KMS-11 (cell line): ENCODE data around the gene SMIM41.

Experiments
- H2AFZ ChIP-seq: fragments of 200-600 bp; sonication (generic); 2 replicates; pipeline ENCODE4 v1.6.1; 2016; ENCODE audit warnings: antibody characterized with exemption, mixed run types, low read depth
- H3K27ac ChIP-seq: fragments of 200-600 bp; sonication (generic); 2 replicates; pipeline ENCODE4 v1.6.1; 2016; ENCODE audit warnings: mild to moderate bottlenecking, mixed run types
- H3K27me3 ChIP-seq: fragments of 200-600 bp; sonication (generic); 2 replicates; pipeline ENCODE4 v1.6.1; 2017; ENCODE audit warnings: mild to moderate bottlenecking, low read depth, mixed run types, moderate library complexity; ENCODE audit not compliant: insufficient read depth
- H3K36me3 ChIP-seq: fragments of 200-600 bp; sonication (generic); 2 replicates; pipeline ENCODE4 v1.6.1; 2017; ENCODE audit warnings: mild to moderate bottlenecking, mixed run types; ENCODE audit not compliant: insufficient read depth
- H3K4me1 ChIP-seq: fragments of 200-600 bp; sonication (generic); 2 replicates; pipeline ENCODE4 v1.6.1; 2016; ENCODE audit warnings: mild to moderate bottlenecking, low read depth, mixed run types; ENCODE audit not compliant: poor library complexity, severe bottlenecking
- H3K4me2 ChIP-seq: fragments of 200-600 bp; sonication (generic); 2 replicates; pipeline ENCODE4 v1.7.0; 2016; ENCODE audit warnings: mild to moderate bottlenecking, mixed run types
- H3K4me3 ChIP-seq: fragments of 200-600 bp; sonication (generic); IDR thresholded peaks from 2 replicates; pipeline ENCODE4 v1.6.1; 2017; ENCODE audit warnings: low read depth, low read length, mixed read lengths; ENCODE audit not compliant: insufficient read depth
- H3K79me2 ChIP-seq: fragments of 200-600 bp; sonication (generic); 2 replicates; pipeline ENCODE4 v1.6.1; 2016; ENCODE audit warnings: low read depth, mixed run types; ENCODE audit not compliant: insufficient read depth
- H3K9ac ChIP-seq: fragments of 200-600 bp; sonication (generic); 2 replicates; pipeline ENCODE4 v1.6.1; 2016; ENCODE audit warnings: mild to moderate bottlenecking, mixed run types
- H4K20me1 ChIP-seq: fragments of 200-600 bp; sonication (generic); 2 replicates; pipeline ENCODE4 v1.6.1; 2016; ENCODE audit warnings: mild to moderate bottlenecking, mixed run types; ENCODE audit not compliant: insufficient read depth
- TF ChIP-seq, protein P1 (sequence below): fragments of 200-600 bp; sonication (generic); conservative IDR thresholded peaks from 2 replicates; pipeline ENCODE4 v1.6.1; 2017; ENCODE audit warnings: low read depth, mild to moderate bottlenecking, antibody characterized with exemption, low read length, moderate library complexity, mixed read lengths

Gene SMIM41

DNA sequence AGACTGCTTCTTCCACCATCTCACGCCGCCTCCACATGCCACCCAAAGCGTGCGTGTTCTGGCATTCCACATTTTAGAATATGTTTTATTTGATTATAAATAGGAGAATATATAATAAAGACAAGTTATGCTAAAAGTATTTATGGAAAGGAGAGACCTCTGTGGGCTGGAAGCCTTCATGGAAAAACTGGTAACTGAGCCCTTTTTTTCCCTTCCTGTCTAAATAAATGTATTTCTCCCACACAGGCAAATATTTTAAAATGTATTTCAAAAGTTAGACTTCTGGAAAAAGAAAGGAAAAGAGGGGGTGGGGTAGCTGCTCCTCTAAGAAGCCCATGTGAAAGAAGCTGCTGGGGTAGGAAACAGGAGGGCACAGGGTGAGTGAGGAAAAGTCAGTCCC lies 44.3 kb upstream of the SMIM41 start:
- no peaks in the 10 kb centered on the region for H3K27me3 ChIP-seq
- TF ChIP-seq, protein P1, sequence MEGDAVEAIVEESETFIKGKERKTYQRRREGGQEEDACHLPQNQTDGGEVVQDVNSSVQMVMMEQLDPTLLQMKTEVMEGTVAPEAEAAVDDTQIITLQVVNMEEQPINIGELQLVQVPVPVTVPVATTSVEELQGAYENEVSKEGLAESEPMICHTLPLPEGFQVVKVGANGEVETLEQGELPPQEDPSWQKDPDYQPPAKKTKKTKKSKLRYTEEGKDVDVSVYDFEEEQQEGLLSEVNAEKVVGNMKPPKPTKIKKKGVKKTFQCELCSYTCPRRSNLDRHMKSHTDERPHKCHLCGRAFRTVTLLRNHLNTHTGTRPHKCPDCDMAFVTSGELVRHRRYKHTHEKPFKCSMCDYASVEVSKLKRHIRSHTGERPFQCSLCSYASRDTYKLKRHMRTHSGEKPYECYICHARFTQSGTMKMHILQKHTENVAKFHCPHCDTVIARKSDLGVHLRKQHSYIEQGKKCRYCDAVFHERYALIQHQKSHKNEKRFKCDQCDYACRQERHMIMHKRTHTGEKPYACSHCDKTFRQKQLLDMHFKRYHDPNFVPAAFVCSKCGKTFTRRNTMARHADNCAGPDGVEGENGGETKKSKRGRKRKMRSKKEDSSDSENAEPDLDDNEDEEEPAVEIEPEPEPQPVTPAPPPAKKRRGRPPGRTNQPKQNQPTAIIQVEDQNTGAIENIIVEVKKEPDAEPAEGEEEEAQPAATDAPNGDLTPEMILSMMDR: no peak
- H3K27ac ChIP-seq: no peak overlapping the region
- H4K20me1 ChIP-seq: no peaks in the 10 kb centered on the region
- peaks cover 35% of the 10 kb centered on the region for H3K4me1 ChIP-seq
- H3K36me3 ChIP-seq: no peaks in the 10 kb centered on the region
- no peak overlapping the region for H3K4me3 ChIP-seq
- no peaks in the 10 kb centered on the region for H3K79me2 ChIP-seq
- H2AFZ ChIP-seq: no peak overlapping the region
- H3K4me2 ChIP-seq: no peak overlapping the region
- no peak overlapping the region for H3K9ac ChIP-seq

DNA sequence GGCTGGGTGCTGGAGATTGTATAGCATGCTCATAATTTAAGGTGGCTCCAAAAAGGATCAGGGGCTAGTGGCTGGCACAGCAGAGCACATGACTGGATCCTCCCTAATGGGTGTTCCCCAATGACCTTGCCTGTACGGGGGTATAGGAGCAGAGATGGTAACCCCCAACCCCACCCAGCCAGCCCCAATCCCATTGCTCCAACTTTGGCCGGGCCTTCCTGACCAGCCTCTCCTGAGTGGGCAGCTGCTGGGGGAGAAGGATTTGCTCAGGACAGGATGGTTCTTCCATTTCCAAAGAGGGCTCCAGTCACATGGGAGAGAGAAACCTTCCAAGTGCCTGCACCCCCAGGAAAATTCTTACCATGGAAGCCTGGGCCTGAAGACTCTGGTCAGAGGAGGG lies 43.6 kb upstream of the SMIM41 start:
- H3K27me3 ChIP-seq: no peaks in the 10 kb centered on the region
- H4K20me1 ChIP-seq: no peaks in the 10 kb centered on the region
- no peak overlapping the region for H2AFZ ChIP-seq
- no peak overlapping the region for H3K27ac ChIP-seq
- H3K4me3 ChIP-seq: no peak overlapping the region
- peaks cover 35% of the 10 kb centered on the region for H3K4me1 ChIP-seq
- TF ChIP-seq, protein P1: no peak
- no peak overlapping the region for H3K4me2 ChIP-seq
- no peaks in the 10 kb centered on the region for H3K79me2 ChIP-seq
- no peaks in the 10 kb centered on the region for H3K36me3 ChIP-seq
- H3K9ac ChIP-seq: no peak overlapping the region

DNA sequence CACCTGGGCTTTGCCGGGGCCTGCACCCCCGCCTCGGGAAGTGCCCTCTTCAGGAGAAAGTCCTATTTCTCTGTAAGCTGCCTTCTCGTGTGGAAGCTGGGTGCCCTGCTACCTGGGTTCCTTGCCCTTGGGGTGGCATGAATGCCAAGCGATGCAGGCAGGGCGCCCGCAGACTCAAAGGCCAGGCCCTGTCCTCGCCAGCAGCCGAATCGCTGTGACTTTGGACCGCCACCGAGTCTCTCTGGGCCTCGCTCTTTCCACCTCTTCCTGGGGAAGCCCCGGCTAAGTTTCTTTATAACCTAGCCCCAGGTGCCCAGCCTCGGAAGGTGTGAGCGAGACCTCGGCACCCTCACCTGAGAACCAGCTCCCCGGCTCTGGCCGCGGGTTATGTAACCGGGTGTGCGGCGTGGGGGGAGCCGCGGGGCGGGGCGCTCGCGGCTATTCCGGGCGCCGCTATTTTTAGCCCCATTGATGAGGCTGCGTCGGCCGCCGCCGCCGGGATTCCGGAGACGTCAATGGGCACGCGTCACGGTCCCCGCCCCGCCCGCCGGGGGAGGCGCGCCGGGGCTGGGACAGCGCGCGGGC lies 42.8 kb upstream of the SMIM41 start:
- Histone ChIP-seq H3K4me2 (peak overlapping the region; percentile 74), H3K79me2 (no peaks in the 10 kb centered on the region), H3K4me3 (no peak overlapping the region), H3K27me3 (no peaks in the 10 kb centered on the region), H3K36me3 (no peaks in the 10 kb centered on the region), H2AFZ (peak overlapping the region; percentile 68), H3K9ac (peak overlapping the region; percentile 0; the same call in 1 of the 2 replicates), H4K20me1 (no peaks in the 10 kb centered on the region), H3K4me1 (peaks cover 35% of the 10 kb centered on the region), H3K27ac (0 out of 2 replicates have a peak overlapping the region, but pooled peaks have one; percentile 2)
- TF ChIP-seq, protein P1: no peak

DNA sequence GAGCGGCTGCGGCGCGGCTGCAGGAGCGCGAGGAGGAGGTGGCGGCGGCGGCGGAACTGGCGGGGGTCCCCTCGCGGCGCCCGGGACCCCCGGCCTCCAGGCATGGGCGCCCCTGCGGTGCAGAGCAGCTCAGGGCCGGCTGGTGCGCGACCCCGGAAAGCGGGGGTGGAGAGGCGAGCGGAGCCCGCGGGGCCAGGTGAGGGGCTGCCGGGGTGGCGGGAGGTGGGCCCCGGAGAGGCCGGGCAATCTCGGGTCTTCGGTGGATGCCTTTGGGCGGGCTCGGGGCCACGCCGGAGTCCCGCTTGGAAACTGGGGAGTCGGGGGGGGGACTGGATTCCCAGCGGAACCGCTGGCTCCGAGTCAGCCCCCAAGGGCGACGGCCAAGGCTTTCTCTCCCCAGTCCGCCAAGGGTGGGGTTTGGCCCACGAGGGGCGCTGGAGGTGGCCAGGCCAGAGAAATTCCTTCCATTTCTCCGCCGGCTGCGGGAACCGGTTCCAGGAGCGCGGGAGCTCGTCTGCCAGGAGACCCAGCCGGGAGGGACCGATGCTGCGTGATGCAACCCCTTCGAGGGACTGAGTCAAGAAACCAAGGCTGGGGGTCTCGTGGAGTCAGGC lies 42.1 kb upstream of the SMIM41 start:
- TF ChIP-seq, protein P1: no peak
- no peaks in the 10 kb centered on the region for H3K36me3 ChIP-seq
- no peaks in the 10 kb centered on the region for H3K27me3 ChIP-seq
- H3K79me2 ChIP-seq: no peaks in the 10 kb centered on the region
- H3K4me1 ChIP-seq: peaks cover 31% of the 10 kb centered on the region
- peak overlapping the region; percentile 34; the same call in 1 of the 2 replicates for H3K27ac ChIP-seq
- peak overlapping the region; percentile 87 for H2AFZ ChIP-seq
- H4K20me1 ChIP-seq: no peaks in the 10 kb centered on the region
- H3K9ac ChIP-seq: peak overlapping the region; percentile 83
- peak overlapping the region; percentile 78 for H3K4me2 ChIP-seq
- H3K4me3 ChIP-seq: no peak overlapping the region
